SK-N-SH (cell line): ENCODE data around the gene MCUB. TPM values are rescaled to one million over a fixed set of nuclear protein-coding genes. Genes with fewer than 3 reads are reported as not detected.
"Not testable (repeated sequence)": the region's sequence is repeated elsewhere in the genome, so short reads cannot be mapped to it uniquely, and the experiment has no call there.

Experiments
- CTCF ChIA-PET: fragments of 300-600, 350-600 bp; formaldehyde crosslinking; extraction: SDS; loops from one replicate; lab custom pipeline; 2021; lab: Yijun Ruan, JAX
- POLR2A ChIA-PET: fragments of 350-600 bp; sonication (Branson Sonifier 250); formaldehyde crosslinking; extraction: SDS; loops from one replicate; lab custom pipeline; 2020; ENCODE audit warnings: antibody characterized with exemption, inconsistent platforms; lab: Yijun Ruan, JAX
- DNase-seq: peaks from one replicate; pipeline ENCODE4 v3.0.0; 2012
- H2AFZ ChIP-seq: fragments of 200-600 bp; sonication (generic); 2 replicates; pipeline ENCODE4 v1.8.1; 2016; ENCODE audit warnings: antibody characterized with exemption, mild to moderate bottlenecking, low read depth
- H3F3A ChIP-seq: fragments of 200-600 bp; sonication (generic); replicated peaks from 2 replicates; pipeline ENCODE3; 2016; ENCODE audit warnings: antibody characterized with exemption, mild to moderate bottlenecking; ENCODE audit not compliant: insufficient read depth
- H3K27ac ChIP-seq, 2 experiments: fragments of 200-500 bp in 1 of 2; fragments of 200-600 bp in 1 of 2; sonication (Bioruptor generic) in 1 of 2; sonication (generic), shearing (Covaris generic) in 1 of 2; 2 replicates each; pipeline versions ENCODE4 v1.5.1 to v1.6.1; 2014 to 2016; ENCODE audit warnings: low read depth in 2 of 2, inconsistent platforms in 1 of 2, low read length in 1 of 2, mild to moderate bottlenecking in 1 of 2, mixed read lengths in 1 of 2
- H3K27me3 ChIP-seq: fragments of 200-600 bp; sonication (generic), shearing (Covaris generic); 2 replicates; pipeline ENCODE4 v1.6.1; 2016; ENCODE audit warnings: mixed run types; ENCODE audit not compliant: insufficient read depth
- H3K36me3 ChIP-seq, 2 experiments: fragments of 200-500 bp in 1 of 2; fragments of 200-600 bp in 1 of 2; sonication (Bioruptor generic) in 1 of 2; sonication (generic) in 1 of 2; replicated peaks in 1 of 2; 2 replicates each; pipeline versions ENCODE3 to v1.5.1; 2014 to 2016; ENCODE audit warnings: low read length in 1 of 2, mild to moderate bottlenecking in 1 of 2; ENCODE audit not compliant: insufficient read depth in 2 of 2, control insufficient read depth in 1 of 2
- H3K4me1 ChIP-seq, 2 experiments: fragments of 200-500 bp in 1 of 2; fragments of 200-600 bp in 1 of 2; sonication (Bioruptor generic) in 1 of 2; sonication (generic), shearing (Covaris generic) in 1 of 2; 2 replicates each; pipeline versions ENCODE4 v1.5.1 to v1.6.1; 2014 to 2016; ENCODE audit warnings: low read depth in 1 of 2, low read length in 1 of 2, mixed run types in 1 of 2; ENCODE audit not compliant: insufficient read depth in 2 of 2, control insufficient read depth in 1 of 2
- H3K4me2 ChIP-seq: fragments of 200-600 bp; sonication (generic), shearing (Covaris generic); 2 replicates; pipeline ENCODE4 v1.6.1; 2017; ENCODE audit warnings: mixed run types
- H3K4me3 ChIP-seq, 2 experiments: fragments of 200-500 bp in 1 of 2; fragments of 200-600 bp in 1 of 2; sonication (Bioruptor generic) in 1 of 2; sonication (generic), shearing (Covaris generic) in 1 of 2; 2 replicates each; pipeline versions ENCODE4 v1.5.1 to v1.8.1; 2014 to 2016; ENCODE audit warnings: low read depth in 2 of 2, inconsistent platforms in 1 of 2, low read length in 1 of 2, mild to moderate bottlenecking in 1 of 2, mixed read lengths in 1 of 2, moderate library complexity in 1 of 2
- H3K79me2 ChIP-seq: fragments of 200-600 bp; sonication (generic); 2 replicates; pipeline ENCODE4 v1.8.1; 2017; ENCODE audit warnings: mild to moderate bottlenecking; ENCODE audit not compliant: insufficient read depth
- H3K9ac ChIP-seq: fragments of 200-600 bp; sonication (generic); 2 replicates; pipeline ENCODE4 v1.6.1; 2017; ENCODE audit warnings: mixed run types
- H3K9me2 ChIP-seq: fragments of 200-600 bp; sonication (generic); 2 replicates; pipeline ENCODE4 v1.6.1; 2017; ENCODE audit warnings: mixed run types
- H3K9me3 ChIP-seq: fragments of 200-600 bp; sonication (generic); 2 replicates; pipeline ENCODE4 v1.6.1; 2017; ENCODE audit warnings: mixed run types, mild to moderate bottlenecking, moderate library complexity
- H4K20me1 ChIP-seq: fragments of 200-600 bp; sonication (generic); 2 replicates; pipeline ENCODE4 v1.6.1; 2017; ENCODE audit warnings: mild to moderate bottlenecking, mixed run types; ENCODE audit not compliant: insufficient read depth
- CTCF ChIP-seq: fragments of 200-600 bp; sonication (generic); IDR thresholded peaks from 2 replicates; pipeline ENCODE4 v1.6.1; 2017; ENCODE audit warnings: antibody characterized with exemption, mild to moderate bottlenecking, moderate library complexity
- FOSL2 ChIP-seq: IDR thresholded peaks from 2 replicates; pipeline ENCODE4 v1.4.0; 2012; ENCODE audit warnings: low read depth, mild to moderate bottlenecking, moderate library complexity, borderline replicate concordance
- FOXJ3 ChIP-seq: sonication (generic); formaldehyde crosslinking; IDR thresholded peaks from 2 replicates; pipeline ENCODE4 v1.5.1; 2020; ENCODE audit warnings: mild to moderate bottlenecking, missing genetic modification reagents
- IRF3 ChIP-seq: fragments of 150-350 bp; IDR thresholded peaks from 2 replicates; pipeline ENCODE4 v1.6.1; 2016; ENCODE audit warnings: mild to moderate bottlenecking, low read depth, low read length
- JUND ChIP-seq: IDR thresholded peaks from 2 replicates; pipeline ENCODE4 v1.4.0; 2012
- MEF2A ChIP-seq: IDR thresholded peaks from 2 replicates; pipeline ENCODE4 v1.4.0; 2012; ENCODE audit warnings: low read depth, borderline replicate concordance
- MXI1 ChIP-seq: IDR thresholded peaks from 2 replicates; pipeline ENCODE4 v1.6.1; 2012; ENCODE audit warnings: mild to moderate bottlenecking, low read depth, low read length, improper control_type of control experiment
- PBX3 ChIP-seq: IDR thresholded peaks from 2 replicates; pipeline ENCODE4; 2012
- POLR2AphosphoS5 ChIP-seq: IDR thresholded peaks from 2 replicates; pipeline ENCODE4 v1.6.1; 2012; ENCODE audit warnings: low read depth, low read length
- RXRA ChIP-seq: IDR thresholded peaks from 2 replicates; pipeline ENCODE4 v1.4.0; 2012; ENCODE audit warnings: low read depth, mild to moderate bottlenecking, borderline replicate concordance
- TEAD4 ChIP-seq: IDR thresholded peaks from 2 replicates; pipeline ENCODE4 v1.4.0; 2012; ENCODE audit warnings: mild to moderate bottlenecking, borderline replicate concordance; ENCODE audit not compliant: insufficient read depth
- USF2 ChIP-seq: fragments of 150-350 bp; IDR thresholded peaks from 2 replicates; pipeline ENCODE4 v1.6.1; 2017; ENCODE audit warnings: antibody characterized with exemption, low read length, low read depth, borderline replicate concordance
- WGBS: methylation state at CpG from one replicate; pipeline ENCODE4 v1.1.6; 2017; ENCODE audit warnings: low lambda C conversion rate; 5-methylcytosine and 5-hydroxymethylcytosine counted together
- polyA plus RNA-seq, 3 experiments: library from polyadenylated mRNA; depleted of rRNA; stranded (reverse); fragments of >200 nt; gene quantifications; 2 replicates each; pipeline ENCODE4 v1.2.3, GENCODE V29; 2012

The MCUB gene
- polyA plus RNA-seq, 1 of the 3 experiments (the other 2 are of a cell fraction) = 39.3 TPM

DNA sequence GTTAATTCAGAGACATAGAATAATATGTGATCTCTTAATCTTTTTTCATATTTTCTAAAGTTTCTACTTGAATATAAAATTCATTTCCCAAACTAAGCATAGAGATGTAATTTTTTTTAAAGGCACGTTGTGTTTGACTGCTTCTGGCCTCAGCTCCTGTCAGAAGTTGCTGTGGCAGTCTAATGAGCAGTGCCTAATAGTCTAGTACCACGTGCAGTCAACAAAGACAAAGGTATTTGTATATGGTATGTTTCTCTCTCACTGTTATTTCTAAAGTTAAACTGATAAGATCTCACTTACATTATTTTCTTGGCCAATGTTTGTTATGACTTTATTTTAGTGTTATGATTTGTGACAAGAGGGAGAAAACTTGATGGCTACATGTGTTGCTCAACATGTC is 48.6 kb upstream of the MCUB start:
- Histone ChIP-seq H3K36me3 (peaks cover 33 to 50% of the 10 kb centered on the region in 2 experiments), H2AFZ (no peak overlapping the region), H3K4me1 (peaks cover 0 to 5% of the 10 kb centered on the region in 2 experiments; a peak in 2 of 4 replicates), H3K9me2 (no peaks in the 10 kb centered on the region), H3K79me2 (0 out of 2 replicates have a peak, but pooled peaks cover 2% of the 10 kb centered on the region), H3K4me3 (no peak overlapping the region), H3K27ac (no peak overlapping the region), H3K27me3 (no peaks in the 10 kb centered on the region), H3K9me3 (no peaks in the 10 kb centered on the region), H3K9ac (no peak overlapping the region), H4K20me1 (no peaks in the 10 kb centered on the region), H3F3A (peaks cover 6% of the 10 kb centered on the region), H3K4me2 (no peak overlapping the region)
- CTCF ChIA-PET = no interaction called here
- TF ChIP-seq MXI1 (peak; percentile 59), CTCF (no peak)
- WGBS = 24% methylated on average over 2 of the region's 2 CpGs
- POLR2A ChIA-PET = no interaction called here
- DNase-seq = peak; percentile 11

GRCh38 chr4:109513368-109513767 is 46.7 kb upstream of the MCUB start:
- DNase-seq, H3K4me3 ChIP-seq, CTCF ChIA-PET, H2AFZ ChIP-seq, H3K27me3 ChIP-seq, H3K4me2 ChIP-seq, H3K79me2 ChIP-seq, H3K9me2 ChIP-seq, H4K20me1 ChIP-seq, H3K9me3 ChIP-seq, H3K4me1 ChIP-seq, POLR2A ChIA-PET, H3K27ac ChIP-seq, H3K9ac ChIP-seq: not testable (repeated sequence)
- Histone ChIP-seq H3K36me3 (peaks cover 35 to 53% of the 10 kb centered on the region in 2 experiments), H3F3A (peaks cover 10% of the 10 kb centered on the region)
- 92% methylated on average over 12 of the region's 12 CpGs for WGBS

- Histone ChIP-seq H3K4me1 (no peaks in the 10 kb centered on the region), H3K36me3 (peaks cover 66 to 95% of the 10 kb centered on the region in 2 experiments), H3K4me2 (no peak overlapping the region), H3K9me3 (no peaks in the 10 kb centered on the region)
- no peak for DNase-seq
- TF ChIP-seq FOXJ3 (CRISPR knock-in tag) (no peak), RXRA (no peak), FOSL2 (no peak), PBX3 (no peak), POLR2AphosphoS5 (no peak), JUND (no peak), IRF3 (no peak), TEAD4 (no peak), MEF2A (no peak), USF2 (no peak)
- TF ChIP-seq, all 33 proteins: peak for 0
- Histone ChIP-seq H3K79me2 (no peaks in the 10 kb centered on the region), H3K27me3 (no peaks in the 10 kb centered on the region), H2AFZ (no peak overlapping the region), H4K20me1 (no peaks in the 10 kb centered on the region), H3K4me3 (no peak overlapping the region), H3K9ac (no peak overlapping the region), H3K9me2 (no peaks in the 10 kb centered on the region), H3K27ac (no peak overlapping the region), H3F3A (peaks cover 8% of the 10 kb centered on the region)
- POLR2A ChIA-PET = no interaction called here
- CTCF ChIA-PET = interaction anchor here (2.2 kb wide), 1 partner anchor 99 kb away, joined by 6 read pairs; the partner anchor contains the start of gene SEC24B
Measured at GRCh38 chr4:109532182-109532581, 27.9 kb upstream of the MCUB start.
